AG04449 (cell line): ENCODE data around the gene PRTFDC1.

ENCODE experiments used
- CTCF ChIA-PET: fragments of 350-600 bp; formaldehyde crosslinking; extraction: SDS; loops from one replicate; lab custom pipeline; 2021; ENCODE audit warnings: antibody characterized with exemption; lab: Yijun Ruan, JAX
- POLR2A ChIA-PET: fragments of 400-600, 350-600 bp; formaldehyde crosslinking; extraction: SDS; loops from one replicate; lab custom pipeline; 2020; ENCODE audit warnings: antibody characterized with exemption, inconsistent platforms; lab: Yijun Ruan, JAX
- DNase-seq: peaks from one replicate; pipeline ENCODE4 v3.0.0-alpha.2; 2010; ENCODE audit warnings: low read depth, low spot score
- H3K4me3 ChIP-seq: 2 replicates; pipeline ENCODE4 v1.5.1; 2011; ENCODE audit warnings: low read depth, mild to moderate bottlenecking, control low read depth, low read length
- TF ChIP-seq, protein P1 (sequence below): IDR thresholded peaks from one replicate; pipeline ENCODE4 v1.5.1; 2011; ENCODE audit warnings: mild to moderate bottlenecking, moderate library complexity, low read length, control low read depth, inconsistent platforms; ENCODE audit not compliant: insufficient read depth; ENCODE audit errors: missing control alignments

Gene PRTFDC1

DNA sequence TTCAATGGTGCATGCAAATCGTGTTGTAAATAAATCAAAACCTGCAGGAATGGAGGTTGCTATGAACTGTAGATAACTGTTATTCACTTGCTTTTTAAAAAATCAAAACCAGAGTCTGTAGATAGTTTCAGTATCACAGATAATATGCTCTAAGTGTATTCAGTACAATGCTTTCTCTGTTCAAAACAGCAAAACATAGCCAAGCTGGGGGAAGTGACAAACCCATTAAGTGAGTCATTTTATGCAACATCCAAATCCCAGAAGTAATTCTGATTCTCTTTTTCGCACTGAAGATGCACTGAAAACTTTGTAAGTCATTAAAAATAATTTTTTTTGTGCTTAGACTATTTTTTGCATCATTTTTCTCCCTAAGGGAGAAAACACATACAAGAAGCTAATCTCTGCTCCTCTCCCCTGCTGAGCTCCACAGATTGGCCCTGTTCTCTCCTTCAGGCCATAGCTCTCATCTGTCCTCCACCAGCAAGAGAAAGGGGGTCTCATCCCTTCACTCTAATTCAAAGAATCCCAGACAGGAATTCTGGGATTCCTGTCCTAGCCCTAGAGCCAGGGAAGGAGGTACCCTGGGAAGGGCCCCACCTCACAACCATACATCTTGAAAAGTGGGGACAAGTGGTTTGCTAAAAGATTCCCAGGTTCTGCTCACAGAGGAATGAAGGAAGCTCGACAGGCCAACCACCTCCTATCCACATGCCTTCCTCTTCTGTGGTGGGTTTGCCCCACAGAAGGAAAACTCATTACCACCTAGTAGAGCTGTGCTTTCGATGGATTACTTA lies 4.9 kb downstream of the PRTFDC1 start:
- POLR2A ChIA-PET, result no interaction called here
- H3K4me3 ChIP-seq, result no peak overlapping the region
- CTCF ChIA-PET, result interaction anchor here (1.1 kb wide), 1 partner anchor 13 kb away, joined by 3 read pairs; no protein-coding TSS in a partner anchor
- DNase-seq, result no peak
- TF ChIP-seq, protein P1, sequence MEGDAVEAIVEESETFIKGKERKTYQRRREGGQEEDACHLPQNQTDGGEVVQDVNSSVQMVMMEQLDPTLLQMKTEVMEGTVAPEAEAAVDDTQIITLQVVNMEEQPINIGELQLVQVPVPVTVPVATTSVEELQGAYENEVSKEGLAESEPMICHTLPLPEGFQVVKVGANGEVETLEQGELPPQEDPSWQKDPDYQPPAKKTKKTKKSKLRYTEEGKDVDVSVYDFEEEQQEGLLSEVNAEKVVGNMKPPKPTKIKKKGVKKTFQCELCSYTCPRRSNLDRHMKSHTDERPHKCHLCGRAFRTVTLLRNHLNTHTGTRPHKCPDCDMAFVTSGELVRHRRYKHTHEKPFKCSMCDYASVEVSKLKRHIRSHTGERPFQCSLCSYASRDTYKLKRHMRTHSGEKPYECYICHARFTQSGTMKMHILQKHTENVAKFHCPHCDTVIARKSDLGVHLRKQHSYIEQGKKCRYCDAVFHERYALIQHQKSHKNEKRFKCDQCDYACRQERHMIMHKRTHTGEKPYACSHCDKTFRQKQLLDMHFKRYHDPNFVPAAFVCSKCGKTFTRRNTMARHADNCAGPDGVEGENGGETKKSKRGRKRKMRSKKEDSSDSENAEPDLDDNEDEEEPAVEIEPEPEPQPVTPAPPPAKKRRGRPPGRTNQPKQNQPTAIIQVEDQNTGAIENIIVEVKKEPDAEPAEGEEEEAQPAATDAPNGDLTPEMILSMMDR, result no peak

DNA sequence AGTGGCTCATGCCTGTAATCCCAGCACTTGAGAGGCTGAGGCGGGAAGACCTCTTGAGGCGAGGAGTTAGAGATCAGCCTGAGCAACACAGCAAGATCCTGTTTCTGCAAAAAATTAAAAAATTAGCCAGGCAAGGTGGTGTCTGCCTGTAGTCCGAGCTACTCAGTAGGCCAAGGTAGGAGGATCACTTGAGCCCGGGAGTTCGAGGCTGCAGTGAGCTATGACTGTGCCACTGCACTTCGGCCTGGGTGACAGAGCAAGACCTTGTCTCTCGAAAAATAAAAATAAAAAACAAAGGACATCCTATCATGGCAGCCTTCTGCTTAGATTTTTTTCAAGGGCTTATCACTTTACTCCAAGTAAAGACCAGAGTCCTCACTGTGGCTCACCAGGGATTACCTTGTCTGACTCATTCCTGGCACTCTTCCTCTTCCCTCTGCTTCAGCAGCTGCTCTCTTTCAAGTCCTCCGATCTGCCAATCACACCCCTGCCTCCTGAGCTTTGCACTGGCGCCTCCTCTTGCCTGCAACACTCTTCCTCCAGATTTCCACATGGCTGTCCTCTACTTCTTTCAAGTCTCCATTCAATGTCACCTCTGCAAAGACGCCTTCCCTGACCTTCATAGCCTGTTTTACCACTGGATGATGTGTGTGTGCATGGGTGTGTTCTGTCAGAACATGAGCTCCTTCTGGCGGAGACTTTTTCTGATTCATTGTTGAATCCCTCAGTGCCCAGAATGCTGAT lies 7.7 kb downstream of the PRTFDC1 start:
- H3K4me3 ChIP-seq, result no peak overlapping the region
- ChIA-PET CTCF (interaction anchor here (0.6 to 1.5 kb wide), 5 partner anchors 9 to 302 kb away, joined by 3 to 6 read pairs (median 3); no protein-coding TSS in a partner anchor), POLR2A (interaction anchor here (0.7 kb wide), 1 partner anchor 30 kb away, joined by 3 read pairs; no protein-coding TSS in a partner anchor)
- TF ChIP-seq, protein P1, result no peak
- DNase-seq, result no peak

DNA sequence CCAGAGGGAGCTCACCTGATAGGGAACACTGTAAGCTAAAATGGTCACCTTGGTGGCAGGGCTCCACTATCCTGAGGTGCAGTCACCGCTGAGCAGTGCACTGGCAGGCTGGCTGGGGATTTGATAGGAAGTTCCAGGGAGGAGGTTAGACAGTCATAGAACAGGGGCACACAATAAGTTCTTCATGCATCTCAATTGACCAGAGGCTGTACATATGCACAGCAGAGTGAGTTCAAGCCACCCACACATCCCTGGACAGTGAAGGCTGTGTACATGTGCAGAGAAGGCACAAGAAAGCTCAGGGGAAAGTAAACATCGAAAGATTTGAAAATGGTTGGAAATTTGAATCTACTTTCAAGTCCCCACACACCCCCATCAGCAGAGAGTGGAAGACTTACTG lies 13.9 kb downstream of the PRTFDC1 start:
- DNase-seq, result no peak
- ChIA-PET CTCF (no interaction called here), POLR2A (interaction anchor here (0.6 kb wide), 1 partner anchor 54 kb away, joined by 3 read pairs; no protein-coding TSS in a partner anchor)
- TF ChIP-seq, protein P1, result no peak
- no peak overlapping the region for H3K4me3 ChIP-seq

GRCh38 chr10:24938076-24938475 lies 14.3 kb downstream of the PRTFDC1 start:
- ChIA-PET CTCF (no interaction called here), POLR2A (interaction anchor here (0.6 kb wide), 1 partner anchor 54 kb away, joined by 3 read pairs; no protein-coding TSS in a partner anchor)
- TF ChIP-seq, protein P1, result no peak
- no peak overlapping the region for H3K4me3 ChIP-seq
- DNase-seq, result no peak

DNA sequence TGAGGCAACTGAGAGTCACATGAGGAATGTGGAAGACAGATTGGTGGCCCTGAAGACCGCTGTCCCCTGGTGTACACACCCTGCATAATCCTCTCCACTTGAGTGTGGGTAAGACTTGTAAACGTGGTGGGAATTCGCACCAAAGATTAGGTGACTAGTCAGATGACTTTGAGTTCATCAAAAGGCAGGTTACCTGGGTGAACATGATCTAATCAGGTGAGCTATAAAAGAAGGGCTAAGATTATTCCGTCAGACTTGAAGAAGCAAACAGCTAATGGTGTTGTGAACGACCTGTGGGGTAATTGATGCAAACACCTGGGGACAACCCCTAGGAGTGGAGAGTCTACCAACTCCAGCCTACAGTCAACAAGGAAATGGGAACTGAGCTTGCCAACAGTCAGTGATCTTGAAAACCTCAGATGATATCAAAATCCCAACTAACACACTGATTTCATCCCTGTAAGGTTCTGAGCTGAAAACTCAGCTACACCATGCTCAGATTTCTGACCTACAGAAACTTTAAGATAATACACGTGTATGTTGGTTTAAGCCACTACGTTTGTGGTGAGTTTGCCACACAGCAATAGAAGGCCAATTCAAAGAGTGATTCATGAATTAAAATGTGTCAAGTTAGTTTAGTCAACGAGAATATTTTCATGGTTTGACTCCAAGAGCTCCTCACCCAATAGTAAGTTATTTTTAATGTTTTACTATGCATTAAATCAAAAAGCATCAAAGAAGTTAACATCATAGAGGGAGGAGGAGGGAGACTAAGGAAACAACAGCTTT lies 16.7 kb downstream of the PRTFDC1 start:
- TF ChIP-seq, protein P1, result no peak
- no peak for DNase-seq
- H3K4me3 ChIP-seq, result no peak overlapping the region
- POLR2A ChIA-PET, result no interaction called here
- CTCF ChIA-PET, result interaction anchor here (1.1 kb wide), 1 partner anchor 10 kb away, joined by 3 read pairs; no protein-coding TSS in a partner anchor
